Neuronal stem cell (in vitro differentiated cells): ENCODE measurements around the gene LGR6.

Experiments used
- DNase-seq: peaks from one replicate; pipeline ENCODE4 v3.0.0-alpha.2; 2013; ENCODE audit warnings: low spot score
- H2AFZ ChIP-seq: one replicate; pipeline ENCODE4 v1.6.1; 2013; ENCODE audit warnings: mild to moderate bottlenecking, low read length, inconsistent platforms
- H2AK5ac ChIP-seq: 2 replicates; pipeline ENCODE4 v1.6.1; 2013; ENCODE audit warnings: low read depth, mild to moderate bottlenecking, inconsistent platforms, low read length, moderate library complexity, mixed read lengths
- H2BK120ac ChIP-seq: 2 replicates; pipeline ENCODE4 v1.6.1; 2013; ENCODE audit warnings: low read depth, mild to moderate bottlenecking, inconsistent platforms, low read length, moderate library complexity, mixed read lengths
- H2BK12ac ChIP-seq: one replicate; pipeline ENCODE4 v1.6.1; 2013; ENCODE audit warnings: low read length, inconsistent platforms
- H2BK15ac ChIP-seq: 2 replicates; pipeline ENCODE4 v1.6.1; 2013; ENCODE audit warnings: mild to moderate bottlenecking, low read length, inconsistent platforms, mixed read lengths
- H2BK5ac ChIP-seq: one replicate; pipeline ENCODE4 v1.6.1; 2013; ENCODE audit warnings: inconsistent platforms, mild to moderate bottlenecking, low read length, moderate library complexity
- H3K14ac ChIP-seq: one replicate; pipeline ENCODE4 v1.6.1; 2013; ENCODE audit warnings: low read length, inconsistent platforms
- H3K18ac ChIP-seq: 2 replicates; pipeline ENCODE4 v1.6.1; 2013; ENCODE audit warnings: low read length, inconsistent platforms
- H3K23ac ChIP-seq: 2 replicates; pipeline ENCODE4 v1.6.1; 2013; ENCODE audit warnings: low read depth, mild to moderate bottlenecking, mixed read lengths, low read length, inconsistent platforms; ENCODE audit not compliant: poor library complexity
- H3K27ac ChIP-seq: replicated peaks from 3 replicates; pipeline ENCODE4 v1.5.1; 2013; ENCODE audit warnings: low read length, inconsistent platforms
- H3K27me3 ChIP-seq, 3 experiments: 2 replicates each; pipeline ENCODE4 v1.6.1; 2013; ENCODE audit warnings: low read length in 3 of 3, mild to moderate bottlenecking in 2 of 3, inconsistent platforms in 1 of 3, low read depth in 1 of 3, mixed read lengths in 1 of 3, moderate library complexity in 1 of 3; ENCODE audit not compliant: control insufficient read depth in 3 of 3, insufficient read depth in 3 of 3
- H3K36me3 ChIP-seq, 2 donors: replicated peaks in 1 of 2; 2 replicates each; pipeline ENCODE4 v1.6.1; 2013; ENCODE audit warnings: low read length in 2 of 2; ENCODE audit not compliant: control insufficient read depth in 2 of 2, insufficient read depth in 2 of 2
- H3K4ac ChIP-seq: 2 replicates; pipeline ENCODE4 v1.6.1; 2013; ENCODE audit warnings: inconsistent platforms, mild to moderate bottlenecking, low read length, moderate library complexity
- H3K4me1 ChIP-seq, 2 donors: 1 replicate in 1 of 2; 2 replicates in 1 of 2; pipeline ENCODE4 v1.6.1; 2013; ENCODE audit warnings: low read length in 2 of 2, low read depth in 1 of 2; ENCODE audit not compliant: control insufficient read depth in 2 of 2, insufficient read depth in 1 of 2
- H3K4me2 ChIP-seq: one replicate; pipeline ENCODE4 v1.6.1; 2013; ENCODE audit warnings: mild to moderate bottlenecking, low read length, inconsistent platforms; ENCODE audit not compliant: insufficient read depth, poor library complexity, severe bottlenecking
- H3K4me3 ChIP-seq, 2 donors: 2 replicates each; pipeline ENCODE4 v1.5.1; 2013; ENCODE audit warnings: low read length in 2 of 2, mild to moderate bottlenecking in 2 of 2, inconsistent platforms in 1 of 2, moderate library complexity in 1 of 2
- H3K79me1 ChIP-seq: one replicate; pipeline ENCODE4 v1.6.1; 2013; ENCODE audit warnings: low read depth, mild to moderate bottlenecking, inconsistent platforms, low read length, moderate library complexity
- H3K9ac ChIP-seq: one replicate; pipeline ENCODE4 v1.6.1; 2013; ENCODE audit warnings: mild to moderate bottlenecking, low read depth, low read length, inconsistent platforms; ENCODE audit not compliant: poor library complexity
- H3K9me3 ChIP-seq, 2 donors: replicated peaks in 1 of 2; 2 replicates each; pipeline versions ENCODE3 to v1.6.1; 2013; ENCODE audit warnings: low read length in 2 of 2, mild to moderate bottlenecking in 2 of 2, inconsistent platforms in 1 of 2, low read depth in 1 of 2, mixed read lengths in 1 of 2, moderate library complexity in 1 of 2; ENCODE audit not compliant: control insufficient read depth in 2 of 2, insufficient read depth in 1 of 2
- H4K8ac ChIP-seq: one replicate; pipeline ENCODE4 v1.6.1; 2013; ENCODE audit warnings: low read depth, mild to moderate bottlenecking, inconsistent platforms, low read length, moderate library complexity
- H4K91ac ChIP-seq: one replicate; pipeline ENCODE4 v1.6.1; 2013; ENCODE audit warnings: low read length, low read depth, mild to moderate bottlenecking, inconsistent platforms; ENCODE audit not compliant: poor library complexity
- WGBS, 2 donors: extraction: QIAGEN DNeasy Blood & Tissue Kit; methylation state at CpG; one replicate each; pipeline ENCODE4 v1.1.7; 2013; ENCODE audit warnings: missing lambda C conversion rate in 2 of 2, mixed read lengths in 1 of 2; ENCODE audit not compliant: insufficient read length in 2 of 2, insufficient replicate concordance in 1 of 2; ENCODE audit errors: extremely low coverage in 2 of 2; 5-methylcytosine and 5-hydroxymethylcytosine counted together

The LGR6 gene

GRCh38 chr1:202199040-202199889 lies 5.7 kb downstream of the LGR6 start:
- H4K91ac ChIP-seq: no peak overlapping the region
- no peak overlapping the region for H2BK5ac ChIP-seq
- no peak overlapping the region for H2BK15ac ChIP-seq
- no peak overlapping the region for H4K8ac ChIP-seq
- H3K4me1 ChIP-seq: no peaks in the 10 kb centered on the region
- no peak overlapping the region for H2BK120ac ChIP-seq
- no peak overlapping the region for H2BK12ac ChIP-seq
- H3K9me3 ChIP-seq: no peaks in the 10 kb centered on the region
- no peak overlapping the region for H3K14ac ChIP-seq
- H3K36me3 ChIP-seq: no peaks in the 10 kb centered on the region
- no peak overlapping the region for H3K9ac ChIP-seq
- no peak overlapping the region for H3K4ac ChIP-seq
- H3K27me3 ChIP-seq: peaks cover 1 to 62% (median 11%) of the 10 kb centered on the region in 3 experiments
- H3K23ac ChIP-seq: no peak overlapping the region
- H3K27ac ChIP-seq: no peak overlapping the region
- H3K79me1 ChIP-seq: no peaks in the 10 kb centered on the region
- no peak overlapping the region for H2AK5ac ChIP-seq
- no peak overlapping the region for H3K4me3 ChIP-seq
- H3K4me2 ChIP-seq: no peak overlapping the region
- H3K18ac ChIP-seq: no peak overlapping the region
- WGBS, 2 donors: no CpG with 5 or more reads among the region's 16 CpGs
- H2AFZ ChIP-seq: no peak overlapping the region
- DNase-seq: no peak

GRCh38 chr1:202200112-202200548 lies 6.5 kb downstream of the LGR6 start:
- Histone ChIP-seq H4K8ac (no peak overlapping the region), H3K23ac (no peak overlapping the region), H3K27me3 (peaks cover 0 to 54% (median 3%) of the 10 kb centered on the region in 3 experiments), H2BK12ac (no peak overlapping the region), H3K9ac (no peak overlapping the region), H3K4me1 (no peaks in the 10 kb centered on the region), H2BK120ac (no peak overlapping the region), H4K91ac (no peak overlapping the region), H3K14ac (no peak overlapping the region), H3K79me1 (no peaks in the 10 kb centered on the region), H2BK5ac (no peak overlapping the region), H3K36me3 (no peaks in the 10 kb centered on the region), H3K27ac (no peak overlapping the region), H3K9me3 (no peaks in the 10 kb centered on the region), H2AFZ (no peak overlapping the region), H2BK15ac (no peak overlapping the region), H3K4me3 (no peak overlapping the region), H2AK5ac (no peak overlapping the region), H3K4ac (no peak overlapping the region), H3K18ac (no peak overlapping the region), H3K4me2 (no peak overlapping the region)
- no CpG with 5 or more reads among the region's 4 CpGs for WGBS, 2 donors
- DNase-seq: no peak

GRCh38 chr1:202200669-202201068 lies 7.1 kb downstream of the LGR6 start:
- H2AK5ac ChIP-seq: no peak overlapping the region
- H2BK15ac ChIP-seq: no peak overlapping the region
- no peak overlapping the region for H3K4ac ChIP-seq
- H3K14ac ChIP-seq: no peak overlapping the region
- H3K79me1 ChIP-seq: no peaks in the 10 kb centered on the region
- no peak overlapping the region for H3K9ac ChIP-seq
- H4K8ac ChIP-seq: no peak overlapping the region
- H3K36me3 ChIP-seq: no peaks in the 10 kb centered on the region
- no peak overlapping the region for H3K27ac ChIP-seq
- no peak overlapping the region for H2BK12ac ChIP-seq
- H3K23ac ChIP-seq: no peak overlapping the region
- no CpG with 5 or more reads among the region's 8 CpGs for WGBS, 2 donors
- H3K9me3 ChIP-seq: no peaks in the 10 kb centered on the region
- H4K91ac ChIP-seq: no peak overlapping the region
- H2BK5ac ChIP-seq: no peak overlapping the region
- no peak overlapping the region for H2BK120ac ChIP-seq
- no peak overlapping the region for H3K4me3 ChIP-seq
- no peak overlapping the region for H3K4me2 ChIP-seq
- peaks cover 0 to 49% (median 0%) of the 10 kb centered on the region in 3 experiments for H3K27me3 ChIP-seq
- H3K18ac ChIP-seq: no peak overlapping the region
- H3K4me1 ChIP-seq: peaks cover 0 to 4% of the 10 kb centered on the region in 2 donors
- no peak for DNase-seq
- no peak overlapping the region for H2AFZ ChIP-seq

- H2BK12ac ChIP-seq: no peak overlapping the region
- no peaks in the 10 kb centered on the region for H3K36me3 ChIP-seq
- DNase-seq: no peak
- no peak overlapping the region for H2AFZ ChIP-seq
- no peak overlapping the region for H2AK5ac ChIP-seq
- H3K9ac ChIP-seq: no peak overlapping the region
- no peak overlapping the region for H2BK15ac ChIP-seq
- H3K18ac ChIP-seq: no peak overlapping the region
- no peak overlapping the region for H2BK120ac ChIP-seq
- no peak overlapping the region for H4K91ac ChIP-seq
- peaks cover 0 to 43% (median 0%) of the 10 kb centered on the region in 3 experiments for H3K27me3 ChIP-seq
- no peak overlapping the region for H4K8ac ChIP-seq
- no peak overlapping the region for H3K27ac ChIP-seq
- no peak overlapping the region for H3K4me3 ChIP-seq
- H3K4ac ChIP-seq: no peak overlapping the region
- H3K79me1 ChIP-seq: no peaks in the 10 kb centered on the region
- WGBS, 2 donors: no CpG with 5 or more reads among the region's 3 CpGs
- H3K4me1 ChIP-seq: peaks cover 0 to 10% of the 10 kb centered on the region in 2 donors
- H3K9me3 ChIP-seq: no peaks in the 10 kb centered on the region
- H3K14ac ChIP-seq: no peak overlapping the region
- H3K4me2 ChIP-seq: no peak overlapping the region
- H3K23ac ChIP-seq: no peak overlapping the region
- no peak overlapping the region for H2BK5ac ChIP-seq
Measured at GRCh38 chr1:202201266-202201665, 7.7 kb downstream of the LGR6 start.
